Parathyroid adenoma (tissue), 2 donors: Measurements from ENCODE around the gene FTCDNL1.

ENCODE experiments used
- H2AFZ ChIP-seq: fragments of 300-600 bp; sonication (generic); one replicate; pipeline ENCODE4 v1.7.0; 2017; ENCODE audit warnings: antibody characterized with exemption, mild to moderate bottlenecking
- H3K27ac ChIP-seq: fragments of 300-600 bp; sonication (generic); one replicate; pipeline ENCODE4 v1.7.0; 2017
- H3K27me3 ChIP-seq: fragments of 300-600 bp; sonication (generic); one replicate; pipeline ENCODE4 v1.7.0; 2017; ENCODE audit warnings: low read length; ENCODE audit not compliant: control insufficient read depth, insufficient read depth
- H3K36me3 ChIP-seq: fragments of 300-600 bp; sonication (generic); one replicate; pipeline ENCODE4 v1.7.0; 2017; ENCODE audit warnings: low read length; ENCODE audit not compliant: control insufficient read depth, insufficient read depth
- H3K4me1 ChIP-seq: fragments of 300-600 bp; sonication (generic); one replicate; pipeline ENCODE4 v1.7.0; 2017; ENCODE audit warnings: control low read depth
- H3K4me2 ChIP-seq: fragments of 300-600 bp; sonication (generic); one replicate; pipeline ENCODE4 v1.7.0; 2017; ENCODE audit warnings: low read length
- H3K4me3 ChIP-seq: fragments of 300-600 bp; sonication (generic); one replicate; pipeline ENCODE4 v1.7.0; 2017; ENCODE audit warnings: low read depth, low read length
- H3K79me2 ChIP-seq: fragments of 300-600 bp; sonication (generic); one replicate; pipeline ENCODE4 v1.7.0; 2017; ENCODE audit warnings: control low read depth
- H3K9ac ChIP-seq: fragments of 300-600 bp; sonication (generic); one replicate; pipeline ENCODE4 v1.7.0; 2017; ENCODE audit warnings: mild to moderate bottlenecking
- H3K9me3 ChIP-seq: fragments of 300-600 bp; sonication (generic); one replicate; pipeline ENCODE4 v1.7.0; 2017; ENCODE audit warnings: low read length; ENCODE audit not compliant: control insufficient read depth
- TF ChIP-seq, protein P1 (sequence below): fragments of 300-600 bp; sonication (generic); IDR thresholded peaks from one replicate; pipeline ENCODE4 v1.7.0; 2017; ENCODE audit warnings: antibody characterized with exemption, mild to moderate bottlenecking
- donor health status: primary hyperparathyroidism.

FTCDNL1 gene

DNA sequence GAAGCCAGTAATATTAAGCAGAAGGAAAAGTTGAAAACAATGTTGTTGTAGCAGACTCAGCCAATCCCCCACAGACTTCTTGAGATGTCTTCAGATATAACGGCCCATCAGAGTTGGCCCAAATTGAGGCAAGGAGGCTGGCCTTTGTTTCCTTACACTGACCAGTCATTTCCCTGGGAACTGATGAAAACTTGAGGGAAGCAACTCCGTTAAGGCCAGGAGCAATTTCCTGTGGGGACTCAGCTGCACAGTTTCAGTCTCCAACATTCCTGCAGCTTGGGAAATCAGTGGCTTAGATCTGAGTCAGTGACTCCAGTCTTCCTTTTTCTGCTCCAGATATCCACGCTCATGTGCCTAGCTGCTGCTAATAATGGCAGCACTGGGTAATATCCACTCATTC is 75.7 kb downstream of the FTCDNL1 start:
- no peak overlapping the region for H3K9ac ChIP-seq
- TF ChIP-seq, protein P1, sequence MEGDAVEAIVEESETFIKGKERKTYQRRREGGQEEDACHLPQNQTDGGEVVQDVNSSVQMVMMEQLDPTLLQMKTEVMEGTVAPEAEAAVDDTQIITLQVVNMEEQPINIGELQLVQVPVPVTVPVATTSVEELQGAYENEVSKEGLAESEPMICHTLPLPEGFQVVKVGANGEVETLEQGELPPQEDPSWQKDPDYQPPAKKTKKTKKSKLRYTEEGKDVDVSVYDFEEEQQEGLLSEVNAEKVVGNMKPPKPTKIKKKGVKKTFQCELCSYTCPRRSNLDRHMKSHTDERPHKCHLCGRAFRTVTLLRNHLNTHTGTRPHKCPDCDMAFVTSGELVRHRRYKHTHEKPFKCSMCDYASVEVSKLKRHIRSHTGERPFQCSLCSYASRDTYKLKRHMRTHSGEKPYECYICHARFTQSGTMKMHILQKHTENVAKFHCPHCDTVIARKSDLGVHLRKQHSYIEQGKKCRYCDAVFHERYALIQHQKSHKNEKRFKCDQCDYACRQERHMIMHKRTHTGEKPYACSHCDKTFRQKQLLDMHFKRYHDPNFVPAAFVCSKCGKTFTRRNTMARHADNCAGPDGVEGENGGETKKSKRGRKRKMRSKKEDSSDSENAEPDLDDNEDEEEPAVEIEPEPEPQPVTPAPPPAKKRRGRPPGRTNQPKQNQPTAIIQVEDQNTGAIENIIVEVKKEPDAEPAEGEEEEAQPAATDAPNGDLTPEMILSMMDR = no peak
- H2AFZ ChIP-seq = no peak overlapping the region
- H3K4me1 ChIP-seq = no peaks in the 10 kb centered on the region
- H3K27ac ChIP-seq = no peak overlapping the region
- H3K36me3 ChIP-seq = no peaks in the 10 kb centered on the region
- no peaks in the 10 kb centered on the region for H3K9me3 ChIP-seq
- H3K79me2 ChIP-seq = no peaks in the 10 kb centered on the region
- H3K4me2 ChIP-seq = no peak overlapping the region
- H3K4me3 ChIP-seq = no peak overlapping the region
- H3K27me3 ChIP-seq = no peaks in the 10 kb centered on the region

DNA sequence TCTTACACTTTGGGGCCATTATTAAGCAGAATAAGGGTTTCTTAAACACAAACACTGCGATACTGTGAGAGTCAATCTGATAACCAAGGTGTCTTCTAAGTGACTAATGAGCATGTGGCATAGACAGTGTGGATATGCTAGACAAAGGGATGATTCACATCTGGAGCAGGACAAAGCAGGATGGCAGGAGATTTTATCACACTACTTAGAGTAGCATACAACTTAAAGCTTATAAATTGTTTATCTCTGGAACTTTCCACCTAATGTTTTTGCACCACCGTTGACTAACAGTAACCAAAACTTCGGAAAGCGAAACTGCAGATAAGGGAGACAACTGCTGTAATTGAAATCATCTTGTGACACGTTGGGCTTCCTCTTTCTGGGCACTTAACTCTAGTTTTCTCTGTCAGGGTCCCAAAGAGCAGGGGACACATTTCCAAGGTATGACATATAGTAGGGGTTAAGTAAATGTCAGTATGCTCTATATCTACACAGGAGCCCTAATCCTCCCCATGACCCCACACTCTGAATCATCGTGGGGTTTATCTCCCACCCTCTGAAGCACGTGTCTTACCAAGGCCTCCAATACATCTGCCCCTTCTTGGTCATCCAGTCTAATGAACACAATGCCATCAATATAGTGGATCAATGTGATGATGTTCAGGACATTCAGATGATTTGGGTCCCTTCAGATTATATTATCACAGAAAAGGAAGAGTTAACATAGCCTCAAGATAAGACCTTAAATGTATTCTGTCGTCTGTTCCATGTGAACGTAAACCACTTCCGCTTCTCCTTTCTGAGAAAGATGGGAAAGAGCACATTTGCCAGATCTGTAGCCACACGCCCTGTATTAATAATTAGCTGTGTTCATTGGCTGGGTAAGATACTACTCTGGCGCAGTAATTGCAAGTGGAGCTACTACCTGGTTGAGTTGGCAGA is 78.7 kb downstream of the FTCDNL1 start:
- Histone ChIP-seq H3K4me3 (no peak overlapping the region), H3K36me3 (no peaks in the 10 kb centered on the region), H3K27me3 (no peaks in the 10 kb centered on the region), H3K4me2 (no peak overlapping the region), H3K4me1 (no peaks in the 10 kb centered on the region), H3K27ac (no peak overlapping the region), H3K79me2 (no peaks in the 10 kb centered on the region), H2AFZ (no peak overlapping the region), H3K9ac (no peak overlapping the region), H3K9me3 (no peaks in the 10 kb centered on the region)
- TF ChIP-seq, protein P1 = no peak

DNA sequence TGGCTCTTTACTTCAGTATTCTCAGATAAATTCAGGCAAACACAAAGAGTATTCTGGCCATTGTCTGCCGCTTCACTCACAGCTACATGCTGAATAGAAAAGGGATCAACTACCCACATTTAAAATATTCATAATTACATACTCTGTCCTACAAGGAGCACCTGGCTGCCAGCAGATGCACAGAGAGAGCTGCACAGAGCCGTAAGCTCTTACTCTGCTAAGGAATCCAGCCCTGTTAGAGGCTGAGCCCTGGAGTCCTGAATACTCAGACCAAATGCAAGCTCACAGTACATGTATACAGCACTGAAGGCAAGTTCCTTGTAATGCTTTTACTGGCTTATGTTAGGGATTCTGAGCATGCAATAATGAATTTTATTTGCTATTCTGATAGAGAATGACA is 80.3 kb downstream of the FTCDNL1 start:
- H2AFZ ChIP-seq = no peak overlapping the region
- no peaks in the 10 kb centered on the region for H3K79me2 ChIP-seq
- H3K9ac ChIP-seq = no peak overlapping the region
- no peak overlapping the region for H3K4me3 ChIP-seq
- no peaks in the 10 kb centered on the region for H3K36me3 ChIP-seq
- TF ChIP-seq, protein P1 = no peak
- H3K27ac ChIP-seq = no peak overlapping the region
- H3K27me3 ChIP-seq = no peaks in the 10 kb centered on the region
- H3K9me3 ChIP-seq = no peaks in the 10 kb centered on the region
- no peak overlapping the region for H3K4me2 ChIP-seq
- H3K4me1 ChIP-seq = no peaks in the 10 kb centered on the region

DNA sequence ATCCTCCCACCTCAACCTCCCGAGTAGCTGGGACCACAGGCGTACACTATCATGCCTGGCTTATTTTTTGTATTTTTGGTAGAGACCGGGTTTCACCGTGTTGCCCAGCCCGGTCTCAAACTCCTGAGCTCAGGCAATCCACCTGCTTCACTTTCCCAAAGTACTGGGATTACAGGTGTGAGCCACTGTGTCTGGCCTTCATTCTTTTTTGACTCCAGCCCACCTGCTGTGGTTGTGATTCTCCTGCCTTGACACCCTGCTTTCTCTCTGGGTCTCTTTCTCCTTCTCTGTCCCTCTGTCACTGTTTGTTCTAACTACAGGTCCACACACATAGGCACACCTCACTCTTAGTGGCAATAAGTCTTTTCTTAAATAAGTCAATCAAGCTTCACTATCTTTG is 85.3 kb downstream of the FTCDNL1 start:
- Histone ChIP-seq H3K4me3 (no peak overlapping the region), H2AFZ (no peak overlapping the region), H3K9me3 (no peaks in the 10 kb centered on the region), H3K36me3 (no peaks in the 10 kb centered on the region), H3K9ac (no peak overlapping the region), H3K27ac (no peak overlapping the region), H3K79me2 (no peaks in the 10 kb centered on the region), H3K4me2 (no peak overlapping the region), H3K27me3 (no peaks in the 10 kb centered on the region), H3K4me1 (no peaks in the 10 kb centered on the region)
- TF ChIP-seq, protein P1 = no peak
